IMR-90 (cell line): ENCODE data around the gene IYD. TPM values are rescaled to one million over a fixed set of nuclear protein-coding genes. Genes with fewer than 3 reads are reported as not detected.

Experiments
- ATAC-seq: fragments of 200-7000 bp; cut with Tn5 transposase; 2 replicates; pipeline ENCODE4 v1.9.1; 2020; ENCODE audit warnings: low read depth, mild to moderate bottlenecking, moderate library complexity
- BruUV-seq: library from RNA; stranded (reverse); fragments of 400-500 nt; replicated peaks from 2 replicates; lab custom pipeline; 2021; lab: Mats Ljungman, UMichigan
- CTCF ChIA-PET: fragments of 300-600 bp; formaldehyde crosslinking; extraction: SDS; loops from one replicate; lab custom pipeline; 2021; ENCODE audit warnings: antibody characterized with exemption; lab: Yijun Ruan, JAX
- POLR2A ChIA-PET: fragments of 300-600 bp; sonication (Branson Sonifier 250); formaldehyde crosslinking; loops from one replicate; lab custom pipeline; 2022; ENCODE audit warnings: antibody characterized with exemption; ENCODE audit not compliant: unreplicated experiment; lab: Charles Lee
- DNase-seq: peaks from one replicate; pipeline ENCODE4 v3.0.0; 2013
- H2AFZ ChIP-seq: replicated peaks from 2 replicates; pipeline ENCODE3; 2013; ENCODE audit warnings: low read length, mild to moderate bottlenecking; ENCODE audit not compliant: poor library complexity
- H2AK5ac ChIP-seq: 2 replicates; pipeline ENCODE4 v1.6.1; 2013; ENCODE audit warnings: low read depth, low read length, inconsistent platforms
- H2AK9ac ChIP-seq: replicated peaks from 2 replicates; pipeline ENCODE3; 2013; ENCODE audit warnings: mild to moderate bottlenecking, low read depth, low read length, moderate library complexity; ENCODE audit not compliant: poor library complexity
- H2BK120ac ChIP-seq: 2 replicates; pipeline ENCODE4 v1.6.1; 2013; ENCODE audit warnings: low read depth, low read length, inconsistent platforms
- H2BK15ac ChIP-seq: 3 replicates; pipeline ENCODE4 v1.6.1; 2013; ENCODE audit warnings: low read depth, low read length, inconsistent platforms
- H2BK20ac ChIP-seq: 2 replicates; pipeline ENCODE4 v1.6.1; 2013; ENCODE audit warnings: low read depth, mild to moderate bottlenecking, inconsistent platforms, low read length, moderate library complexity
- H2BK5ac ChIP-seq: 2 replicates; pipeline ENCODE4 v1.6.1; 2013; ENCODE audit warnings: mild to moderate bottlenecking, low read depth, low read length, inconsistent platforms; ENCODE audit not compliant: poor library complexity, severe bottlenecking
- H3K14ac ChIP-seq: replicated peaks from 2 replicates; pipeline ENCODE4 v1.6.1; 2013; ENCODE audit warnings: low read depth, low read length, inconsistent platforms
- H3K18ac ChIP-seq: 2 replicates; pipeline ENCODE4 v1.6.1; 2013; ENCODE audit warnings: low read depth, low read length, control low read depth
- H3K23ac ChIP-seq: 2 replicates; pipeline ENCODE4 v1.6.1; 2013; ENCODE audit warnings: low read depth, low read length, inconsistent platforms
- H3K27ac ChIP-seq: 2 replicates; pipeline ENCODE4 v1.5.1; 2013; ENCODE audit warnings: mild to moderate bottlenecking, control low read depth, low read length; ENCODE audit not compliant: insufficient read depth
- H3K27me3 ChIP-seq: 2 replicates; pipeline ENCODE4 v1.6.1; 2013; ENCODE audit warnings: low read length; ENCODE audit not compliant: control insufficient read depth, insufficient read depth
- H3K36me3 ChIP-seq: 2 replicates; pipeline ENCODE4 v1.6.1; 2013; ENCODE audit warnings: low read length, mixed read lengths; ENCODE audit not compliant: control insufficient read depth, insufficient read depth
- H3K4ac ChIP-seq: 2 replicates; pipeline ENCODE4 v1.6.1; 2013; ENCODE audit warnings: low read depth, low read length, inconsistent platforms
- H3K4me1 ChIP-seq: 2 replicates; pipeline ENCODE4 v1.6.1; 2013; ENCODE audit warnings: low read length, mixed read lengths; ENCODE audit not compliant: control insufficient read depth, insufficient read depth
- H3K4me2 ChIP-seq: 2 replicates; pipeline ENCODE4 v1.6.1; 2013; ENCODE audit warnings: low read depth, mild to moderate bottlenecking, control low read depth, low read length, moderate library complexity
- H3K4me3 ChIP-seq: 2 replicates; pipeline ENCODE4 v1.5.1; 2013; ENCODE audit warnings: low read depth, mild to moderate bottlenecking, control low read depth, low read length, moderate library complexity; ENCODE audit not compliant: insufficient read depth
- H3K56ac ChIP-seq: 2 replicates; pipeline ENCODE4 v1.6.1; 2013; ENCODE audit warnings: low read length, inconsistent platforms; ENCODE audit not compliant: insufficient read depth; ENCODE audit errors: extremely low read depth
- H3K79me1 ChIP-seq, 2 experiments: 2 replicates each; pipeline ENCODE4 v1.6.1; 2013; ENCODE audit warnings: low read length in 2 of 2, inconsistent platforms in 1 of 2, low read depth in 1 of 2
- H3K9ac ChIP-seq: 2 replicates; pipeline ENCODE4 v1.6.1; 2013; ENCODE audit warnings: low read depth, low read length, control low read depth
- H3K9me1 ChIP-seq: 2 replicates; pipeline ENCODE4 v1.6.1; 2013; ENCODE audit warnings: low read length, inconsistent platforms; ENCODE audit not compliant: insufficient read depth
- H3K9me3 ChIP-seq: 2 replicates; pipeline ENCODE4 v1.6.1; 2013; ENCODE audit warnings: low read length; ENCODE audit not compliant: control insufficient read depth, insufficient read depth
- H4K20me1 ChIP-seq: 2 replicates; pipeline ENCODE4 v1.6.1; 2013; ENCODE audit warnings: low read length, inconsistent platforms; ENCODE audit not compliant: insufficient read depth
- H4K5ac ChIP-seq: 2 replicates; pipeline ENCODE4 v1.6.1; 2013; ENCODE audit warnings: mild to moderate bottlenecking, low read depth, low read length, control low read depth
- H4K8ac ChIP-seq, 2 experiments: 2 replicates each; pipeline ENCODE4 v1.6.1; 2013; ENCODE audit warnings: low read depth in 2 of 2, low read length in 2 of 2, control low read depth in 1 of 2, inconsistent platforms in 1 of 2
- H4K91ac ChIP-seq: 2 replicates; pipeline ENCODE4 v1.6.1; 2013; ENCODE audit warnings: low read depth, low read length, inconsistent platforms; ENCODE audit not compliant: insufficient read depth
- BHLHE40 ChIP-seq: fragments of 150-350 bp; IDR thresholded peaks from 2 replicates; pipeline ENCODE4 v1.6.1; 2016; ENCODE audit warnings: mild to moderate bottlenecking, low read depth, low read length
- CEBPB ChIP-seq: IDR thresholded peaks from 2 replicates; pipeline ENCODE4 v1.6.1; 2012; ENCODE audit warnings: low read depth, low read length, improper control_type of control experiment
- FOS ChIP-seq: fragments of 150-350 bp; IDR thresholded peaks from 2 replicates; pipeline ENCODE4 v1.6.1; 2016; ENCODE audit warnings: low read depth, low read length
- MAZ ChIP-seq: IDR thresholded peaks from 2 replicates; pipeline ENCODE4 v1.6.1; 2012; ENCODE audit warnings: low read depth, mild to moderate bottlenecking, low read length, improper control_type of control experiment, moderate library complexity, borderline replicate concordance
- POLR2A ChIP-seq: IDR thresholded peaks from 2 replicates; pipeline ENCODE4 v1.6.1; 2012; ENCODE audit warnings: mild to moderate bottlenecking, low read depth, low read length
- RCOR1 ChIP-seq: IDR thresholded peaks from 2 replicates; pipeline ENCODE4 v1.6.1; 2012; ENCODE audit warnings: mild to moderate bottlenecking, low read length, improper control_type of control experiment; ENCODE audit not compliant: insufficient replicate concordance
- SMC3 ChIP-seq: fragments of 150-350 bp; IDR thresholded peaks from 2 replicates; pipeline ENCODE4 v1.6.1; 2016; ENCODE audit warnings: low read depth, mild to moderate bottlenecking, antibody characterized with exemption, low read length, moderate library complexity
- USF2 ChIP-seq: fragments of 150-350 bp; IDR thresholded peaks from 2 replicates; pipeline ENCODE4 v1.6.1; 2017; ENCODE audit warnings: mild to moderate bottlenecking, antibody characterized with exemption, low read length, low read depth
- WGBS, 2 experiments: methylation state at CpG; one replicate each; pipeline versions ENCODE4 v1.1.5 to v1.1.7; 2013; ENCODE audit warnings: missing lambda C conversion rate in 2 of 2; ENCODE audit not compliant: insufficient read length in 1 of 2; ENCODE audit errors: extremely low coverage in 2 of 2; 5-methylcytosine and 5-hydroxymethylcytosine counted together
- dilution Hi-C: fragments of 300-500 bp; cut with HindIII; formaldehyde crosslinking; loops from one replicate; pipeline ENCODE4 v1.14.3; 2018; ENCODE audit warnings: low sequenced_read_pairs; ENCODE audit not compliant: unreplicated experiment
- in situ Hi-C: fragments of 300-500 bp; cut with MboI; formaldehyde crosslinking; loops from 3 replicates; pipeline ENCODE4 v1.14.3; 2019; ENCODE audit warnings: low sequenced_read_pairs, inconsistent platforms, mixed read lengths
- intact Hi-C: fragments of 100-400 bp; cut with micrococcal nuclease; formaldehyde crosslinking; loops from 2 replicates; pipeline ENCODE4 v1.10.0; 2022
- polyA plus RNA-seq, 3 experiments: library from polyadenylated mRNA; depleted of rRNA; stranded (reverse); fragments of >200 nt; gene quantifications; 2 replicates each; pipeline ENCODE4 v1.2.3, GENCODE V29; 2012; ENCODE audit warnings: low replicate concordance in 1 of 3
- total RNA-seq: library from RNA; depleted of rRNA; stranded (reverse); fragments of >200 nt; gene quantifications from 2 replicates; pipeline ENCODE4 v1.2.3, GENCODE V29; 2012

Gene IYD
- total and polyA plus RNA-seq, 2 of the 4 experiments (the other 2 are of a cell fraction), result not detected

GRCh38 chr6:150325066-150325772, 43.6 kb upstream of the IYD start:
- Histone ChIP-seq H2AFZ (no peak overlapping the region), H4K20me1 (no peaks in the 10 kb centered on the region), H3K79me1 (no peaks in the 10 kb centered on the region), H3K4me3 (no peak overlapping the region), H2AK5ac (no peak overlapping the region), H3K4ac (no peak overlapping the region), H2BK120ac (no peak overlapping the region), H3K14ac (no peak overlapping the region), H3K18ac (no peak overlapping the region), H3K9me1 (no peaks in the 10 kb centered on the region), H3K4me2 (no peak overlapping the region), H3K56ac (no peak overlapping the region), H3K27me3 (peaks cover 6% of the 10 kb centered on the region), H2AK9ac (no peak overlapping the region), H2BK15ac (no peak overlapping the region), H4K8ac (no peak overlapping the region), H2BK20ac (no peak overlapping the region), H3K27ac (no peak overlapping the region), H3K4me1 (no peaks in the 10 kb centered on the region; the same call in 1 of the 2 replicates), H4K91ac (no peak overlapping the region), H3K9me3 (no peaks in the 10 kb centered on the region), H3K36me3 (no peaks in the 10 kb centered on the region), H4K5ac (no peak overlapping the region), H2BK5ac (no peak overlapping the region), H3K9ac (no peak overlapping the region), H3K23ac (no peak overlapping the region)
- TF ChIP-seq RCOR1 (no peak), USF2 (no peak), POLR2A (no peak), MAZ (no peak), SMC3 (no peak), FOS (no peak), CEBPB (no peak), BHLHE40 (no peak)
- ChIA-PET CTCF (interaction anchor here (0.5 kb wide), 1 partner anchor 186 kb away, joined by 3 read pairs; no protein-coding TSS in a partner anchor), POLR2A (no interaction called here)
- 92% methylated on average over 2 of the region's 5 CpGs; no CpG with 5 or more reads in 1 of the 2 experiments for WGBS, 2 experiments
- DNase-seq (no peak), ATAC-seq (no peak)
- no TSS peak for BruUV-seq
- intact Hi-C loops, result no loop called here
- in situ Hi-C loops, result loop anchor here (25.0 kb wide), 1 partner anchor 388 kb away; the partner anchor contains the start of gene ULBP2
- dilution Hi-C loops, result no loop called here
